GM10266 (cell line): ENCODE data around the gene ZNF79.

Experiments
- DNase-seq: peaks from one replicate; pipeline ENCODE4 v3.0.0; 2012; ENCODE audit errors: extremely low spot score
- TF ChIP-seq, protein P1 (sequence below): IDR thresholded peaks from 2 replicates; pipeline ENCODE4 v1.5.1; 2012; ENCODE audit warnings: mild to moderate bottlenecking, low read depth; ENCODE audit not compliant: control insufficient read depth, insufficient read depth; ENCODE audit errors: missing control alignments

Gene ZNF79

DNA sequence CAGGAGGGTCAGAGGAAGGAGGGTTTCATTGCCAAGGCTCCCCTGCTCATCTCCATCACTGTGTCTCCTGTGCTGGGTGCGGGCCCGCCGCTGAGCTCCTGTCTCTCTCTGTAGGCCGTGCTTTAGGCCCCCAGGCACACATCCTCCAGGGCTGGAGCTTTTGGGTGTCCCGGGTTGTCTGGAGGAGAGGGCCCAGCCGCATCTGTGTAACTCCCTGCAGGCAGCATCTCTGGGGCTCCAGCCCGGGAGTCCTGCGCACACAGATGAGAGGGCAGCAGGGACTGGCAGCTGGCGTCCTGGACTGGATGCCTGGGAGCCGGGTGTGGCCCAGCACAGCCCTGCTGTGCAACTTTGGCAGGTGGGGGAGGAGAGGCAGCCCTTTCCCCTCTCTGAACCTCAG, 67.3 kb downstream of the ZNF79 start:
- no peak for DNase-seq
- TF ChIP-seq, protein P1, sequence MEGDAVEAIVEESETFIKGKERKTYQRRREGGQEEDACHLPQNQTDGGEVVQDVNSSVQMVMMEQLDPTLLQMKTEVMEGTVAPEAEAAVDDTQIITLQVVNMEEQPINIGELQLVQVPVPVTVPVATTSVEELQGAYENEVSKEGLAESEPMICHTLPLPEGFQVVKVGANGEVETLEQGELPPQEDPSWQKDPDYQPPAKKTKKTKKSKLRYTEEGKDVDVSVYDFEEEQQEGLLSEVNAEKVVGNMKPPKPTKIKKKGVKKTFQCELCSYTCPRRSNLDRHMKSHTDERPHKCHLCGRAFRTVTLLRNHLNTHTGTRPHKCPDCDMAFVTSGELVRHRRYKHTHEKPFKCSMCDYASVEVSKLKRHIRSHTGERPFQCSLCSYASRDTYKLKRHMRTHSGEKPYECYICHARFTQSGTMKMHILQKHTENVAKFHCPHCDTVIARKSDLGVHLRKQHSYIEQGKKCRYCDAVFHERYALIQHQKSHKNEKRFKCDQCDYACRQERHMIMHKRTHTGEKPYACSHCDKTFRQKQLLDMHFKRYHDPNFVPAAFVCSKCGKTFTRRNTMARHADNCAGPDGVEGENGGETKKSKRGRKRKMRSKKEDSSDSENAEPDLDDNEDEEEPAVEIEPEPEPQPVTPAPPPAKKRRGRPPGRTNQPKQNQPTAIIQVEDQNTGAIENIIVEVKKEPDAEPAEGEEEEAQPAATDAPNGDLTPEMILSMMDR: no peak

DNA sequence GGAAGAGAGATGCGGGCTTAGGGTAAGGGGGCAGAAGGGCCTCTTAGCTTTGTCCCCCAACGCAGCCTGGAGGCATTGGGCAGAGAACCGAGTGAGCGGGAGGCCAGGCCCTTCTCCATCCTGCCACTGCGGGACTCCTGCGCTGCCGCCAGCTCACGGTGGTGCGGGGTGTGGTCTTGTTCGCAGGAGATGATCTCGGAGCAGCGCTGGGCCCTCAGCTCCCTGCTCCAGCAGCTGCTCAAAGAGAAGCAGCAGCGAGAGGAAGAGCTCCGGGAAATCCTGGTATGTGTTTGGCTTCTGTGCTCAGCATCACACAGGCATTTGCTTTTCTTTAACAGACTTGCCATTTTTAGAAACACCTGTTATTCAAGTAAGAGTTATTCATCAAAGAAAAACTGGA, 68.4 kb downstream of the ZNF79 start:
- DNase-seq: no peak
- TF ChIP-seq, protein P1: no peak

GRCh38 chr9:127493592-127494303, 69.6 kb downstream of the ZNF79 start:
- no peak for DNase-seq
- TF ChIP-seq, protein P1: no peak

GRCh38 chr9:127494304-127494702, 70.1 kb downstream of the ZNF79 start:
- no peak for DNase-seq
- TF ChIP-seq, protein P1: no peak
